Transverse colon (tissue), 4 donors: ENCODE measurements around the gene ENPP3. TPM values are rescaled to one million over a fixed set of nuclear protein-coding genes. Genes with fewer than 3 reads are reported as not detected.
"Not testable (repeated sequence)": the region's sequence is repeated elsewhere in the genome, so short reads cannot be mapped to it uniquely, and the experiment has no call there.

Experiments
- DNase-seq: peaks from one replicate; pipeline ENCODE4 v3.0.0-alpha.2; 2019
- H3K27ac ChIP-seq, 4 donors: fragments of 200-600 bp; sonication (generic); 2 replicates each; pipeline ENCODE4 v1.5.1; 2016 to 2018; ENCODE audit warnings: inconsistent platforms in 4 of 4
- H3K27me3 ChIP-seq: fragments of 200-600 bp; sonication (generic); 2 replicates; pipeline ENCODE4 v1.5.1; 2017; ENCODE audit warnings: inconsistent platforms
- H3K36me3 ChIP-seq, 4 donors: fragments of 200-600 bp; sonication (generic); 2 replicates each; pipeline ENCODE4 v1.5.1; 2017 to 2019; ENCODE audit warnings: inconsistent platforms in 4 of 4
- H3K4me1 ChIP-seq, 4 donors: fragments of 200-600 bp; sonication (generic); 2 replicates each; pipeline ENCODE4 v1.5.1; 2017 to 2020; ENCODE audit warnings: inconsistent platforms in 4 of 4
- H3K4me3 ChIP-seq, 4 donors: fragments of 200-600 bp; sonication (generic); 1 replicate in 1 of 4; 2 replicates in 3 of 4; pipeline versions ENCODE4 v1.5.1 to v1.6.1; 2017 to 2019; ENCODE audit warnings: inconsistent platforms in 4 of 4
- H3K9me3 ChIP-seq, 2 donors: fragments of 200-600 bp; sonication (generic); 2 replicates each; pipeline ENCODE4 v1.5.1; 2017 to 2019; ENCODE audit warnings: inconsistent platforms in 2 of 2
- EP300 ChIP-seq: sonication (generic); formaldehyde crosslinking; IDR thresholded peaks from one replicate; pipeline ENCODE4 v1.6.1; 2017; ENCODE audit warnings: antibody characterized with exemption, low read depth
- POLR2A ChIP-seq: fragments of 450-650 bp; IDR thresholded peaks from one replicate; pipeline ENCODE4 v1.6.1; 2016; ENCODE audit warnings: antibody characterized with exemption, mild to moderate bottlenecking, moderate library complexity
- POLR2AphosphoS5 ChIP-seq, 3 donors: sonication (generic); formaldehyde crosslinking; IDR thresholded peaks; one replicate each; pipeline ENCODE4 v1.6.1; 2016; ENCODE audit warnings: antibody characterized with exemption in 3 of 3
- WGBS, 2 donors: methylation state at CpG; one replicate each; pipeline ENCODE4 v1.1.5; 2018; ENCODE audit warnings: low coverage in 1 of 2; 5-methylcytosine and 5-hydroxymethylcytosine counted together
- in situ Hi-C, 4 donors: fragments of 200-750 bp; cut with MboI; loops; one replicate each; pipeline versions ENCODE4 v1.15.0 to v1.15.1; 2017; ENCODE audit warnings: low sequenced_read_pairs in 3 of 4, low pct_ligation_motif_present in 1 of 4, low pct_unique_long_range_greater_than_20kb in 1 of 4
- intact Hi-C: fragments of 100-400 bp; cut with DNase I; formaldehyde crosslinking; loops from one replicate; pipeline ENCODE4 v1.15.1; 2023; ENCODE audit warnings: low total_unique reads
- total RNA-seq, 4 donors: library from RNA; depleted of rRNA; stranded (reverse); fragments of >200 nt; gene quantifications; one replicate each; pipeline ENCODE4 v1.1.0, GENCODE V29; 2016
- TF ChIP-seq, protein P1 (sequence below), 5 experiments: fragments of 200-600 bp in 3 of 5; fragments of 450-650 bp in 2 of 5; sonication (generic) in 3 of 5; IDR thresholded peaks; 1 replicate in 2 of 5; 2 replicates in 3 of 5; pipeline ENCODE4 v1.5.1; 2016 to 2017; ENCODE audit warnings: antibody characterized with exemption in 5 of 5, inconsistent platforms in 3 of 5, mild to moderate bottlenecking in 2 of 5, moderate library complexity in 1 of 5

The ENPP3 gene
- total RNA-seq, 4 donors from 2014 or later, result 4.6 to 28.1 (median 20.6) TPM

DNA sequence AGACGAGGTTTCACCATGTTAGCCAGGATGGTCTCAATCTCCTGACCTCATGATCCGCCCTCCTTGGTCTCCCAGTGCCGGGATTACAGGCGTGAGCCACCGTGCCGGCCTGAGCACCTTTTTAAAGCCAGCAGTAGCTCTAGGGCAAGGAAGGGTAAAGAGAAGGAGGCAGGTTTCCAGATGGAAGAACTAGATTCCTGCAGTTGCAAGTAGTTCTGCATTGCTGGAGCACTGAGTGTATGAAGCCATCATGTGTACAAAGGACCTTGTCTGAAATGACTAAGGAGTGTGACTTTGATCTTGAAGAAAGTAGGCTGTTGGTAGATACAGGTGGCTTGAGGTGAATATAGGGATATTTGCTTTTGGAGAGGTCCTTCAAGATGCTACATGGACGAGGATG, 59.9 kb downstream of the ENPP3 start:
- no peak for TF ChIP-seq POLR2A
- TF ChIP-seq, protein P1, sequence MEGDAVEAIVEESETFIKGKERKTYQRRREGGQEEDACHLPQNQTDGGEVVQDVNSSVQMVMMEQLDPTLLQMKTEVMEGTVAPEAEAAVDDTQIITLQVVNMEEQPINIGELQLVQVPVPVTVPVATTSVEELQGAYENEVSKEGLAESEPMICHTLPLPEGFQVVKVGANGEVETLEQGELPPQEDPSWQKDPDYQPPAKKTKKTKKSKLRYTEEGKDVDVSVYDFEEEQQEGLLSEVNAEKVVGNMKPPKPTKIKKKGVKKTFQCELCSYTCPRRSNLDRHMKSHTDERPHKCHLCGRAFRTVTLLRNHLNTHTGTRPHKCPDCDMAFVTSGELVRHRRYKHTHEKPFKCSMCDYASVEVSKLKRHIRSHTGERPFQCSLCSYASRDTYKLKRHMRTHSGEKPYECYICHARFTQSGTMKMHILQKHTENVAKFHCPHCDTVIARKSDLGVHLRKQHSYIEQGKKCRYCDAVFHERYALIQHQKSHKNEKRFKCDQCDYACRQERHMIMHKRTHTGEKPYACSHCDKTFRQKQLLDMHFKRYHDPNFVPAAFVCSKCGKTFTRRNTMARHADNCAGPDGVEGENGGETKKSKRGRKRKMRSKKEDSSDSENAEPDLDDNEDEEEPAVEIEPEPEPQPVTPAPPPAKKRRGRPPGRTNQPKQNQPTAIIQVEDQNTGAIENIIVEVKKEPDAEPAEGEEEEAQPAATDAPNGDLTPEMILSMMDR (IDR thresholded peaks at IDR 0.05), result no peak
- TF ChIP-seq EP300, result no peak
- TF ChIP-seq POLR2AphosphoS5 (IDR thresholded peaks at IDR 0.05), result no peak
- 91 to 95% methylated on average over 6 to 7 of the region's 7 CpGs for WGBS, 2 donors
- no peaks in the 10 kb centered on the region for H3K9me3 ChIP-seq
- H3K4me1 ChIP-seq, result no peaks in the 10 kb centered on the region
- H3K27me3 ChIP-seq, result no peaks in the 10 kb centered on the region
- DNase-seq, result no peak
- H3K27ac ChIP-seq, result no peak overlapping the region
- in situ Hi-C loops, result loop anchor here in 2 of 4 donors (10.0 kb wide), 1 partner anchor 218 kb away; no protein-coding TSS in a partner anchor
- no peak overlapping the region for H3K4me3 ChIP-seq
- intact Hi-C loops, result no loop called here
- H3K36me3 ChIP-seq, result no peaks in the 10 kb centered on the region

DNA sequence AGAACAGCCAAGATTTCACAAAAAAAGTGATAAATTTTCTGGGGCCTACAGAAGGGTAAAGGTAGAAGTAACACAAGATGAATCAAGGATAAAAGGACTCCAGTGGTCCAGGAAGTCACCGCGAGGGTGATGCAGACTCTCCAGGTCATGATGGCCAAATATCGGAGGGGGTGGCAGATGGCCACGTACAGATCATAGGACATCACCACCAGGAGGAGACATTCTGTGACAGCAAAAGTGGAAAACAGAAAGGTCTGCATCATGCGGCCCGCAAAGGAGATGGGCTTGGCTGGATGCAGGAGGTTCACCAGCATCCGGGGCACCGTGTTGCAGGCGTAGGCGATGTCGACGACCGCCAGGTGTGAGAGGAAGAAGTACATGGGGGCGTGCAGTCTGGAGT, 63.7 kb downstream of the ENPP3 start:
- WGBS, 2 donors, result no CpG with 5 or more reads among the region's 14 CpGs
- in situ Hi-C loops, H3K9me3 ChIP-seq, H3K36me3 ChIP-seq, intact Hi-C loops, H3K4me3 ChIP-seq, H3K27ac ChIP-seq, H3K4me1 ChIP-seq, DNase-seq, H3K27me3 ChIP-seq: not testable (repeated sequence)

DNA sequence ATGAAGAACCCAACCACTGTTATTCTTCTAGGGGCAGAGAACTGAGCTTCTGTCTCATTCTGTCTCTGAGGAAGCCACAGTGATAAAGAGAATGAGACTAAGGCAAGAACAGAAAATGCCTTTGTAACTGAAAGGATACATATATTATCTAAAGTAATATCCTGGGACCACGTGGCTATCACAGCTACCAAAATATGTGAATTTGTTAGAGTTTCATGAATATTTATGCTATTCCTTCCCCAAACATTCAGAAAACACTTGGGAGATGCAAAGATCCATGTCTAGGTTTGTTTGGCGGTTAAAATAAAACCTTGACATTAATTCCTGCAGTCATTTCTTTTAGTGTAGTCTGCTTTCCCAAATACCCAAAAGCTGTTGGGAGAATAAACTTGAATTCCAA, 66.8 kb downstream of the ENPP3 start:
- WGBS, 2 donors, result no CpG with 5 or more reads among the region's 2 CpGs

DNA sequence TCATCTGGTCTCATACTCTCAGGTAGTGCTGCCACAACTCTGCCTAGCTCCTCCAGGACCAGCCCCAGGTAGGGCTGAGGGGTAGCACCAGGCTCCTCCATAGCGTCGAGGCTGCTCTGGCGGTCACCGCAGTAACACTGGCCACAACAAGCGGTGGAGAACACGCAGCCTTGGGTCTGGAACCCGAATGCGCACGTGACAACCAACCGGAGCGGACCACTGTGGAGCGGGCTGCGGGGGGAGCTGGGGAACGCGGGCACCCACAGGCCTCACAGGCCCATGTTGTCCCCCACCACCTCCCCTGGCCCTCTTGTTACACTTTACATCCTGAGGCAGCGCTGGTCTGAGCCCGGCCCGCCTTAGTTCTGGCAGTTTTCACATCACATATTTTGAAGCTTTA, 73.8 kb downstream of the ENPP3 start, which contains the start of gene CTAGE9:
CTAGE9 (minus strand) TSS at position 101 of the 400 bp plus-strand sequence; CDS start at position 101, 0 bp downstream.
- H3K4me1 ChIP-seq, H3K27ac ChIP-seq, H3K4me3 ChIP-seq, H3K27me3 ChIP-seq, H3K36me3 ChIP-seq, DNase-seq, H3K9me3 ChIP-seq, in situ Hi-C loops, intact Hi-C loops: not testable (repeated sequence)
- WGBS, 2 donors, result 99% methylated on average over 5 of the region's 18 CpGs; no CpG with 5 or more reads in 1 of the 2 donors

More for the DNA sequence above, 66.8 kb downstream of the ENPP3 start:
- H3K4me1 ChIP-seq, in situ Hi-C loops, H3K27me3 ChIP-seq, H3K36me3 ChIP-seq, intact Hi-C loops, H3K27ac ChIP-seq, DNase-seq, H3K4me3 ChIP-seq, H3K9me3 ChIP-seq: not testable (repeated sequence)

DNA sequence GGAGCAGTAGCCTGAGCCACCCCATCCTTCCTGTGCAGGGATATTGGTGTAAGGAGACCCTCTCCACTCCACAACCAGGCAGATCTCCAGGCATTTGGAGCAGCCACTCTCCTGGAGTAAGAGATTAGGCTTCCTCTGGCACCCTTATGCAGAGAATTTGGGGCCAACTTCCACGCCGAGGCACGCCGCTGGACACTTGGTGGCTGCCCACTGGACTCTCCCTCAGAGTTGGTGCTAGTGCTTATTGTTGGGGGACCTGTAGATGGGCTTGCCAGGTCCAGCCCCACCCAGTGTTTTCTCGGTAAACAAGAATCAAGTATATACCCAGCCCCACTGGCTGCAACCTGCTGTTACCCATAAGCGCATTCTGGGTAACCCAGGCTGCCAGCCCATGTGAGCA, 78.5 kb downstream of the ENPP3 start:
- intact Hi-C loops, in situ Hi-C loops: not testable (repeated sequence)

DNA sequence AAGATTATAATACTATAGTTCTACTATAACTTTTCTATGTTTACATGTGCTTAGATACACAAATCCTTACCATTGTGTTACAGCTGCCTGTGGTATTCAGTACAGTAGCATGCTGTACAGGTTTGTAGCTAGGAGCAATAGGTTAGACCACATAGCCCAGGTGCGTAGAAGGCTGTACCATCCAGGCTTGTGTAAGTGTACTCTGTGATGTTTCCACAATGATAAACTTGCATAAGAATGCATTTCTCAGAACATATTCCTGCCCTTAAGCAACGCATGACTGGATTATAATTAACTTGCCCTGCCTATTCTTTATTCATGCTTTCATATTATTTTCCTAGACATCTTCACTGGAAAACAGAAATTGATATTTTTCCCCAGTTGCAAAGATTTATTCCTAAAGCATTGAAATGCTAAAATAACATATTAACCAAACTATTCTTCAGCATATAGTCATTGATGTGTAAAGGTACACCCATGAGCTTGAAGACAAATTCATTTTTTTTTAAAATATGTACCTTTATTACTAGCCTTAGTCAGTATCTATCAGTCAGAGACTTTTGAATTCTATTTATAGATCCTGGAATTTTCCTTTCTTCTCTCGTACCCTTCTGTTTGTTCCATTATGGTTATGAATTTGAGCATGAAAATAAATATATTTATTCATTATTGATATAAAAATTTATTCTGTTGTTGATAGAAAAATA, 80.9 kb downstream of the ENPP3 start:
- intact Hi-C loops, result no loop called here
- in situ Hi-C loops, result no loop called here
- Histone ChIP-seq H3K4me1 (no peaks in the 10 kb centered on the region), H3K27me3 (no peaks in the 10 kb centered on the region), H3K4me3 (no peak overlapping the region), H3K36me3 (no peaks in the 10 kb centered on the region), H3K9me3 (no peaks in the 10 kb centered on the region), H3K27ac (no peak overlapping the region)
- 83 to 90% methylated on average over 3 of the region's 3 CpGs for WGBS, 2 donors
- TF ChIP-seq EP300, result no peak
- no peak for TF ChIP-seq POLR2A
- TF ChIP-seq, protein P1 (IDR thresholded peaks at IDR 0.05), result no peak
- TF ChIP-seq POLR2AphosphoS5 (IDR thresholded peaks at IDR 0.05), result no peak
- no peak for DNase-seq

More for the DNA sequence above, 78.5 kb downstream of the ENPP3 start:
- 89% methylated on average over 6 of the region's 6 CpGs; no CpG with 5 or more reads in 1 of the 2 donors for WGBS, 2 donors
- H3K27ac ChIP-seq, H3K36me3 ChIP-seq, DNase-seq, H3K9me3 ChIP-seq, H3K4me3 ChIP-seq, H3K27me3 ChIP-seq, H3K4me1 ChIP-seq: not testable (repeated sequence)
